ENCODE results near the gene RASGRF2. TPM values are rescaled to one million over a fixed set of nuclear protein-coding genes. Genes with fewer than 3 reads are reported as not detected.
A peak's percentile ranks its signal among the peaks of the same experiment; 100 is the strongest.

RASGRF2 gene
- total RNA-seq, 1 donor from 2014 or later = 4.8 TPM

GRCh38 chr5:81242906-81243436 lies 282.8 kb downstream of the RASGRF2 start:
- Histone ChIP-seq H3K9me3 (replicated peaks) (no peaks in the 10 kb centered on the region), H3K4me1 (peaks cover 94% of the 10 kb centered on the region), H3K36me3 (peaks cover 34% of the 10 kb centered on the region), H3K27ac (replicated peaks) (peak overlapping the region; percentile 97), H3K4me3 (peak overlapping the region; percentile 70), H3K27me3 (ENCODE audit: low read depth) (no peaks in the 10 kb centered on the region)
- TF ChIP-seq CTCF (IDR thresholded peaks at IDR 0.05; ENCODE audit: borderline replicate concordance) = no peak
- intact Hi-C loops (cut with micrococcal nuclease) = no loop called here
- DNase-seq = no peak

GRCh38 chr5:81244451-81244850 lies 284.3 kb downstream of the RASGRF2 start:
- H3K36me3 ChIP-seq = peaks cover 34% of the 10 kb centered on the region
- H3K4me1 ChIP-seq = peaks cover 100% of the 10 kb centered on the region
- H3K27ac ChIP-seq (replicated peaks) = peak overlapping the region; percentile 97
- H3K27me3 ChIP-seq (ENCODE audit: low read depth) = no peaks in the 10 kb centered on the region
- intact Hi-C loops (cut with micrococcal nuclease) = no loop called here
- no peak for TF ChIP-seq CTCF (IDR thresholded peaks at IDR 0.05; ENCODE audit: borderline replicate concordance)
- H3K4me3 ChIP-seq = peak overlapping the region; percentile 70
- DNase-seq = no peak
- H3K9me3 ChIP-seq (replicated peaks) = no peaks in the 10 kb centered on the region

GRCh38 chr5:81245871-81246235 lies 285.7 kb downstream of the RASGRF2 start:
- Histone ChIP-seq H3K27me3 (ENCODE audit: low read depth) (no peaks in the 10 kb centered on the region), H3K4me3 (peak overlapping the region; percentile 70), H3K36me3 (peaks cover 36% of the 10 kb centered on the region), H3K27ac (replicated peaks) (peak overlapping the region; percentile 97), H3K9me3 (replicated peaks) (no peaks in the 10 kb centered on the region), H3K4me1 (peaks cover 100% of the 10 kb centered on the region)
- TF ChIP-seq CTCF (IDR thresholded peaks at IDR 0.05; ENCODE audit: borderline replicate concordance) = no peak
- intact Hi-C loops (cut with micrococcal nuclease) = no loop called here
- DNase-seq = no peak

GRCh38 chr5:81246697-81247096 lies 286.5 kb downstream of the RASGRF2 start:
- peak overlapping the region; percentile 70 for H3K4me3 ChIP-seq
- H3K36me3 ChIP-seq = peaks cover 44% of the 10 kb centered on the region
- TF ChIP-seq CTCF (IDR thresholded peaks at IDR 0.05; ENCODE audit: borderline replicate concordance) = no peak
- no peaks in the 10 kb centered on the region for H3K27me3 ChIP-seq (ENCODE audit: low read depth)
- intact Hi-C loops (cut with micrococcal nuclease) = no loop called here
- H3K4me1 ChIP-seq = peaks cover 100% of the 10 kb centered on the region
- peak overlapping the region; percentile 97 for H3K27ac ChIP-seq (replicated peaks)
- no peaks in the 10 kb centered on the region for H3K9me3 ChIP-seq (replicated peaks)
- DNase-seq = no peak

GRCh38 chr5:81247441-81247972 lies 287.3 kb downstream of the RASGRF2 start:
- peak overlapping the region; percentile 97 for H3K27ac ChIP-seq (replicated peaks)
- intact Hi-C loops (cut with micrococcal nuclease) = no loop called here
- H3K4me3 ChIP-seq = no peak overlapping the region
- H3K4me1 ChIP-seq = peaks cover 100% of the 10 kb centered on the region
- H3K36me3 ChIP-seq = peaks cover 53% of the 10 kb centered on the region
- no peaks in the 10 kb centered on the region for H3K27me3 ChIP-seq (ENCODE audit: low read depth)
- TF ChIP-seq CTCF (IDR thresholded peaks at IDR 0.05; ENCODE audit: borderline replicate concordance) = no peak
- no peaks in the 10 kb centered on the region for H3K9me3 ChIP-seq (replicated peaks)
- DNase-seq = no peak
